LNCaP clone FGC (cell line): ENCODE data around the gene ZNRD2.

Source experiments
- DNase-seq: peaks from one replicate; pipeline ENCODE4 v3.0.0-alpha.2; 2011; ENCODE audit warnings: low read depth
- H3K4me3 ChIP-seq: 2 replicates; pipeline ENCODE4 v1.5.1; 2011; ENCODE audit warnings: mild to moderate bottlenecking, low read depth, low read length, control low read depth
- CTCF ChIP-seq: IDR thresholded peaks from 2 replicates; pipeline ENCODE4 v1.5.1; 2012; ENCODE audit warnings: mild to moderate bottlenecking; ENCODE audit not compliant: control insufficient read depth, insufficient read depth; ENCODE audit errors: extremely low read depth

ZNRD2 gene

DNA sequence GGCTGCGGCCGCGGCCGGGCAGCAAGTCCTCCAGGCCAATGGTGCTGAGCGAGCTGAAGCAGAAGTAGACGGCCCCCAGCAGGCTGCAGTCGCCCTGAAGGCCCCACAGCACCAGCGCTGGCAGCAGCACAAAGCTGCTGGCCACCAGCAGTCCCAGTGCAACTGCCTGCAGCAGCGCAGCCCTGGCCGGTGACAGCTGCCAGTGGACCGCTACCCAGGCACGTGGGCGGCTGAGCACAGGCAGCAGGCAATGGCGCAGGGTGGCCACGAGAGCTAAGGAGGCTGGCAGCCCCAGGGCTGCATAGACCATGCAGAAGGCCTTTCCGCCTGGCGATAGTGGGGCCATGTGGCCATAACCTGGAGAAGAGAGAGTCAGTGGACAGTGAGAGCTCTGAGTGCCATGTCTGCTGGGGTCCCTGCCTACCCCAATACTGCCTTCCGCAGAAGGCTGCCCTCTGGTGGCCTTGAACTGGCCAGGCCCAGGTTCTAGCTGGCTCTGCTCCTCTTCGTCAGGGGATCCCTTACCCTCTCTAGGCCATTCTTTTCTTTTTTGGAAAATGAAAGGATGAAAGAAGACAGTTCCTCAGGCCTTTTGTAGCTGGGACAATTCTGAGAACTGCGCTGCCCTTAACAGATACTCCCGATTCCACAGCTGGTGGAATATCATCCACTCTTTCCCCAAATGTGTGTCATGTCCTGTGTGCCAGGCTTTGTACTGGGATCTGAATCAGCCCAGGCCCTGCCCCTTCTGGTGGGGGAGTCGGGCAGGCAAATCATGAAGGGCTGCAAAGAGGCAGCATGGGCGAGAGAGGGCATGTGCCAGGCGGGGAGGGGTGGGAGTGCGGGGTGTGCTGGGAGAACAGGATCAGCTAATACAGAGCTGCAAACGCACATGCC lies 23.5 kb downstream of the ZNRD2 start:
- H3K4me3 ChIP-seq, result no peak overlapping the region
- DNase-seq, result no peak
- TF ChIP-seq CTCF, result peak; percentile 61

DNA sequence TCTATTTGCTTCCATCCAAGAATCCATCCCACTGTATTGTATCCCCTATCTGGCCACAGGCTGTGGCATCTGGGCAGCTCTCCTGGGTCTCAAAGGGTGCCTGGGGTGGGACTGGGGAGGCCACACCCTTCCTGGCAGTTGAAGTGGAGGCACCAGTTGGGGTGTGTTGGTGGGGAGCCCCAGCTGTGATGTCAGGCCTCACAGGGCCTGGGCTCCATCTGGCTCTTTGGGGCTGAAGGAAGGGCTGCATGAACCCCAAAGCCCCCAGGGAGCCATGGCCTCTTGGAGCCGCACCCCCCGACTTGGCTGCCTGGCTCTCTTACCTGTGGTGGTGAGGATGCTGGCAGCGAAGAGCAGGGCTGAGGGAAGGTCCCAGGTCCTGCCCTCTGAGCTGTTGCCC lies 24.9 kb downstream of the ZNRD2 start:
- DNase-seq, result no peak
- TF ChIP-seq CTCF, result no peak

GRCh38 chr11:65595543-65596281 lies 25.4 kb downstream of the ZNRD2 start, which contains the start of gene KCNK7:
KCNK7 (minus strand) TSS chr11:65595800; CDS start chr11:65595772, 28 bp downstream.
- DNase-seq, result no peak
- H3K4me3 ChIP-seq, result no peak within 1 kb of the TSS
- no peak for TF ChIP-seq CTCF

More for the DNA sequence above, 24.9 kb downstream of the ZNRD2 start:
- no peak overlapping the region for H3K4me3 ChIP-seq

DNA sequence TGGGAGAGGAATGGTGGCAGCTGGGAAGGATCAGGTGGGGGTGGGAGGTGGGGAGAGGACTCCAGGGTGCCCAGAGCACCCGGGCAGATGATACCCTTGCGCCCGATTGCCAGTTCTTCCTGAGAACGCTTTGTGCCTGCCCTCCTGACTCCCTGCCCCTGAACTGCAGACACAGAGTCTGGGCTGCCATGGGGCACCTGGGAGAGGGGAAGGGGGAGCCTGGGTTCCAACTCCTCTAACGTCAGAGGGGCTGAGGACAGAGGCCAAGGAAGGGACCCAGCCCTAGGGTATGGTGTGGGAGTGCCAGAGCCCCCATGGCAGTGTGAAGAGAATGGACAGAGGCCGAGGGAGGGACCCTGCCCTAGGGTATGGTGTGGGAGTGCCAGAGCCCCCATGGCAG lies 26.2 kb downstream of the ZNRD2 start:
- no peak overlapping the region for H3K4me3 ChIP-seq
- DNase-seq, result no peak
- TF ChIP-seq CTCF, result no peak

DNA sequence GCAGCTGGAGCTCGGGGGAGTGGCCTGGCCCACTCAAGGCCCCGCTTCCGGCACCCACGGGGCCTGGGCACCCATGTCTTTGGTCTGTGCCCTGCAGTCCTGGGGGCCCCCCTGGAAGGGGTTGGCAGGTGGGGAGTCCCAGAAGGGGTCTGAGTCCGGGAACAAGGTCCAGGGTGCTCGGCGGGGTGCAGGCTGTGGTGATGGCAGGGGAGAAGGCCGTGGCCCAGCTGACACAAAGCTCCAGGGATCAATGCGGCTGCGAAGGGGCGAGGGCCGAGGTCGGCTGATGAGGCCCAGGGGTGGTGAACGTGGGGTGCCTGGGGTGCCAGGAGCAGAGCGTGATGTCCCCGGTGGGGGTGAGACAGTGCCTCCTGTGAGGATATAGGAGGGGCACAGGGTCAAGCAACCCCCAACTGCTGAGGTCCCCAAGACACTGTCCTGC lies 28.0 kb downstream of the ZNRD2 start:
- TF ChIP-seq CTCF, result no peak
- DNase-seq, result no peak

GRCh38 chr11:65599216-65599954 lies 29.1 kb downstream of the ZNRD2 start:
- DNase-seq, result no peak
- no peak overlapping the region for H3K4me3 ChIP-seq
- no peak for TF ChIP-seq CTCF

More for the DNA sequence above, 28.0 kb downstream of the ZNRD2 start:
- H3K4me3 ChIP-seq, result no peak overlapping the region
